NCI-H2227 (cell line): Measurements from ENCODE around the gene SORCS2.

Experiments
- DNase-seq: peaks from one replicate; lab custom pipeline; 2025; ENCODE audit not compliant: unreplicated experiment; lab: John Stamatoyannopoulos, UW

The SORCS2 gene

GRCh38 chr4:7333801-7334421 lies 141.6 kb downstream of the SORCS2 start:
- DNase-seq, result no peak

DNA sequence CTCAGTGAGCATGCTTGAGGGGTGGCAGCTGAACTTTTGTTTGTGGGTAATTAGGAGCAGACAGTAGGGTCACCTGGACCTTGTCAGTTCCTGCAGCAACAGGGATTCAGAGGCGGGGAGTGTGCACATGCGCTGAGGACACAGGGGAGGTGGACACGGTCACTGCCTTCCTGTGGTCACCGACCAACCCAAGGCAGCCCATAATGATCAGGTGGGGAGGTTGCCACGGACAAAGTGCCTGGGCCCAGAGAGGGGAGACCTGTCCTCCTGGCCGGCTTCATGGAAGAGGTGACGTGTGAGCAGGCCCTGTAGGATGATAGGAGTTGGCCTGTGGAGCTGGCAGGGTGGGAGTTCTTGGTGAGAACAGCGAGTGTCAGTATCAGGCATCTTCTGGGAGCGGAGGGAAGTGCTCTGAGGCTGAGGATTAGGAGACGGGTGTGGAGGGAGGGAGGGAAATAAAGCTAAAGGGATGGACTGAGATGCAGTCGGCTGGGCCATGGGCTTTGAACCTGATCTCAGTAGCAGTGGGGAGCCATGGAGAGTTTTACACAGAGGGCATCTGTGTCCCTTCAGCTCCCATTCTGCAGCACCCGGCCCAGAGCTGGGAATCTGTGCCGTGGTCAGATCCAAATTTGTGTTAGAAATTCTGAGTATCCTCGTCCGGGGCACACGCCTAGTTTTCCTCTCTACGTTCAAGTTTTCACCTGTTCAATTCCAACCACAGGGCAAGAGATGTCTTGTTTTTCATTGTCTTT lies 142.4 kb downstream of the SORCS2 start:
- no peak for DNase-seq

- DNase-seq, result no peak
Observed at GRCh38 chr4:7335344-7336066, 143.2 kb downstream of the SORCS2 start.

DNA sequence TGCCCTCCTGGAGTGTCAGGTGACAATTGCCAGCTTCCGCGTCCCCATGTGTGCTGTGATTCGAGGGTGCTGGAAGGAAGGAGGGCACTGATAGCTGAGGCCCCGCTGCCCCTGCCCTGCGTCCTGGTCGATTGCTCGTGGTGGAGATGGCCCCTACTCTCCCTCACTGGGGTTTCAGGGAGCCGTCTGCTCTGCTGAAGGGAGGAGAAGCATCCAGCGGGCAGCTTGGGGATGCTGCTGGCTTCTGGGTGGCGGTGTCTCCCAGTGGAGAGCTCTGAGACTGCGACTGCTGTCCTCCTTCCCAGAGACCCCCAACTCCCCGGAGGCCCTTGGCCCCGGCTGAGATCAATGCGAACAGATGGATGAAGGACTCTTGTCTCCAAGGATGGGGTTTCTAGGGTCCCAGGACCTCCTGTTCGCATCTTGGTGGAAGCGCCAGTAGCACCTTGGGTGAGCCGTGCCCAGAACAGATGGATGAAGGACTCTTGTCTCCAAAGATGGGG lies 143.8 kb downstream of the SORCS2 start:
- no peak for DNase-seq

- no peak for DNase-seq
Observed at GRCh38 chr4:7336732-7337131, 144.4 kb downstream of the SORCS2 start.

GRCh38 chr4:7337196-7338058 lies 145.1 kb downstream of the SORCS2 start:
- DNase-seq, result no peak

DNA sequence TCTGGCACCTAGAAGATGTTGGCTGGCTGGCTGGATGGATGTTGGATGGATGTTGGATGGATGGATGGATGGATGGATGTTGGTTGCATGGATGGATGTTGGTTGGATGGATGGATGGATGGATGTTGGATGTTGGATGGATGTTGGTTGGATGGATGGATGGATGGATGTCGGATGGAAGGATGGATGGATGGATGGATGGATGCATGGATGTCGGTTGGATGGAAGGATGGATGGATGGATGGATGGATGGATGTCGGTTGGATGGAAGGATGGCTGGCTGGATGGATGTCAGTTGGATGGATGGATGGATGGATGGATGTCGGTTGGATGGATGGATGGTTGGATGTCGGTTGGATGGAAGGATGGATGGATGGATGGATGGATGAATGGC lies 145.7 kb downstream of the SORCS2 start:
- DNase-seq, result no peak

DNA sequence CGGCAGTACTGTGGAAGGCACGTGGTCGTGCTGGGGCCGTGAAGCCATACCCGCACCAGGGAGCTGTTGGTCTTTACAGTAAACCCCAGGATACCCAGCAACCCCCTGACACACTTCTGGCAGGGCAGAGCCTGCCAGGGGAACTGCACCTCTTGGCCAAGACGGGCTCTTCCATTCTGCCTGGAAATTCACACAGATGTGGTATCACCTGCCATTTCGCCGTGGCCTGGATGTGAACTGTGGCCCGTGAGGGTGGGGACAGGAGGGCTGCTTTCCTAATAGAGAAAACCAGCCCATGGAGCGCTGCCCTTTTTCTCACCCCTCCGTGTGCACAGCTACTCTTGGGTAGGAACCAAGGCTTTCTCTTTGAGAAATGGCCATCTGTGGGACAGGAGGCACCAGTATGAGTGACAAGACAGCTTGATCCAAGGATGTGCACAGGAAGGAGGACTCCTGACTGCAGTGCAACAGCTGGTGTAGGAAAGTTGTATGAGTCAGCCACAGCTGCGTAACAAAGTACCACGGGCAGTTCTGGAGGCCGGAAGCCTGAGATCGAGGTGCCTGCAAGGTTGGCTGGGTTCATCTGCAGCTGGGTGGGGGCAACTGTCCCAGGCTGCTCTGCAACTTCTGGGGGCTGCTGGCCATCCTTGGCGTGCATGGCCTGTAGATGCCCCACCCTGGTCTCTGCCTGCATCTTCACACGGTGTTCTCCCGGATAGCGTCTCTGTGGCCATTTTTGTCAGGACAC lies 146.7 kb downstream of the SORCS2 start:
- no peak for DNase-seq

DNA sequence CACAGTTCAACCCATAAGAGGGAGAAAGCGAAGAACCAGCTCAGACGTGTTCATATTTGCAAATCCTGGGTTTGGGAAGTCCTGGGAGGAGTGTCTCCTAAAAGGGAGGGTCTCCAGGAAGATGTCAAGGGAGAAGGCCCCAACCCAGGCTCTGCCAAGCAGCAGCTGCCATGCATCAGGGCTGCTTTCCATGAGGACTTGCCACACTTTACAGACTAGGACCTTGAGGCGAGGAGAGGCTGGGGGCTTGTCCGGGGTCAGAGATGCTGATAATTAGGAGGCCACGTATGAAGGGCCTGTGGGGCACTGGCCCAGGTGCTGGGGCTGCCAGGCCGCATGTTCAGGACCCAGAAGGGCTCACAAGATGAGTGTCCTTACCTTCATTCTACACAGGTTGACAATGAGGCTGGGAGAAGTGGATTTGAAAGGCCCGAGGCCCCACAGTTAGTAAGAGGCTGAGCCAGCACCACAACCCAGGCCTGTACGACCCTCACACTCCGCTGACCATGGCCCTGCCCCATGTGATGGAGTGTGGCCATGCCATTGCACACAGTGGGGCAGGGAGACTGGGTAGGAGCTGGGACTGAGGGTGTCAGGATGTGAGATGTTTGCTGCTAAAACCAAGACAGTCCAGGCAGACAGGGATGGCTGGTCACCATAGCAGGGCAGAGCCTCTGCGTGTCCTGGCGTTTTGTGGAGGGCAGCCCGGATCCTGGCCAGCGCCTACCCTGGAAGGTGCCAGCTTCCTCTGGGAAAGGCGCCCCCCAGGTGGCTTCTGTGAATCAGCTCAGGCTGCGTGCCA lies 147.6 kb downstream of the SORCS2 start:
- no peak for DNase-seq

DNA sequence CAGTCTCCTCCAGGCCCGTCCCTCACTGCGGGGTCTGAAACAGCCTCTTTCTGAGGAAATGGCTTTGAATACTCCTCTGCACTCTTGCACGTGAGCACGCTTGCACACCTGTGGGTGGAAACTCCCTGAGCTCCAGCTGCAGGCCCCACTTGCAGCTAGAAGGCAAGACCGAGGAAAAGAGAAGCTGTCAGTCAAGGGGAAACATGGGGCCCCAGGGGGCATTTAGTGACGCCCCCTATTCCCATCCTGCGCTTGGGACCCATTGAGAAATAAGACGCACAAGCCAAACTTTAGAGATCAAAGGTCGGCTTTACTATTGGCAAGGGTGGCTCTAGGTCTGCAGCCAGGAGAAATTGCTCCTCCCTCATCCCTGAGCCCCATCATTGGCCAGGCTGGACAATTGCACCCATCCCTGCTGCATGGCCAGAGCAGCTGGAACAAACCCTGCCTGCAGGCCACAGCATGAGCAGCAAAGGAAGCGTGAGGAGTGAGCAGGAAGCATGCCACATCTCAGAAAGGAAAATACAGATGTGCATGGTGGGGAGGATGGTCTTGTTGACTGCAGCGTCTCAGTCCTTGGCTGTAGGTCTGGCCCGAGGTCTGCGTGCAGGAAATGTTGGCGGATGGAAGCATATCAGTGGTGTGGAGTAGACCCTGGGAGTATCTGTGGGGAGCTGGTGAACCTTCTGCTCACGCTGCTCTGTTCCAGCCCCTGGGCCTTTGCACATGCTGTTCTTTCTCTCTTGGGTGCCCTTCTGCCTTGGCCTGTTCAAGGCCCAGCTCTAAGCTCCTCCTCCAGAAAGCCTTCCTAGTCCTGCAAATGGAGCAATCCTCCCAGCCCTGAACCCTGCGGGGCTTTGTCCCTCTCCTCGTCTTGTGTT lies 148.5 kb downstream of the SORCS2 start:
- DNase-seq, result no peak

DNA sequence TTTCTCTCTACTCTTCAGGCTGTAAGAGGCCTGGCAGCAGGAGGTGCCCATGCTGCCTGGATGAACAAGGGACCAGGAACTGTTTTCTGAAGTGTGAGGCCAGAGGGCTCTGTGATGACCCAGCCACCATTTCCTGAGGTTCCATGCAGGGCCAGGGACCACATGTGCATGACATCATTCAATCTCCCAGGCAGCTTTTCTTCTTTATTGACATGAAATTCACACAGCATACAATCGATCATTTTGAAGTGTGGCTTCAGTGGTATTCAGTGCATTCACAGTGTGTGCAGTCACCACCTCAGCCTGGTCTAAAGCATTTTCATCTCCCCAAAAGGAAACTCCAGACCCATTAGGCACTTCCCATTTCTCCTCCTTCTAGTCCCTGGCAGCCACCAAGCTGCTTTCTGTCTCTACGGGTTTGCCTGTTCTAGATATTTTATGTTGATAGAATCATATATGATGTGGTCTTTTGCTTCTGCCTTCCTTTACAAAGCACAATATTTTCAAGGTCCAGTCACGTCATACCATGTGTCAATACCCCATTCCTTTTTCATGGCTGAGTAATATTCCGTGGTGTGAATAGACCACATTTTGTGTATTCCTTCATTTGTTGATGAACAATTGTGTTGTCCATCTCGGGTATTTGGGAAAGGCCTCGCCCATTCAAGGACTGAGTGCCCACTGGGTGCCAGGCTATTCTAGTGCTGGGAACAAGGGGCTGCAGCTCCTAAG lies 149.3 kb downstream of the SORCS2 start:
- DNase-seq, result no peak

- no peak for DNase-seq
Observed at GRCh38 chr4:7342223-7343080, 150.1 kb downstream of the SORCS2 start.

GRCh38 chr4:7343081-7343655 lies 150.8 kb downstream of the SORCS2 start:
- DNase-seq, result no peak

GRCh38 chr4:7343950-7344349 lies 151.6 kb downstream of the SORCS2 start:
- DNase-seq, result no peak

DNA sequence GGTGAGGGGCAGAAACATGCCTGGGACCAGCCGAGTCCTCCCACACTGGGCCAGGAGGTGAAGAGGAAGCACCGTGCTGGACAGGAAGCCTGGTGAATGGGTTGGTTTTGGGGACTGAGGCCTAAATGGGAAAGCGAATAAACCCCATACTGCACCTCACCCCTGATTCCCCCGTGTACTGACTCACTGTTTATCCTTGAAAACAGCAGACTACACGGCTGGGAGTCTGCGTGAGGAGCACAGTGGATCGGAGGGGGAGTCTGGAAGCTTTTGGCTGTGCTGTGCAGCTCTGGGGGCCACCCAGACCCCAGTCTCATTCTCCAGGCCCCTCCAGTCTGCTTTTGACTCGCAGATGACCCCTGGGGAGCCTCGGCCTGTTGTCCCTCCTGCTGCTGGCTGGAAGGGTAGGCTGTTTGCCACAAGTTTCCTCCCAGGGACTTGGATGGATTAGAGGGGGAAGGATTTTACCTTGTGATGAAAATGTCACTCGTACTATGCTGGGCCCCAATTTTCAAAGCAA lies 152.4 kb downstream of the SORCS2 start:
- no peak for DNase-seq

DNA sequence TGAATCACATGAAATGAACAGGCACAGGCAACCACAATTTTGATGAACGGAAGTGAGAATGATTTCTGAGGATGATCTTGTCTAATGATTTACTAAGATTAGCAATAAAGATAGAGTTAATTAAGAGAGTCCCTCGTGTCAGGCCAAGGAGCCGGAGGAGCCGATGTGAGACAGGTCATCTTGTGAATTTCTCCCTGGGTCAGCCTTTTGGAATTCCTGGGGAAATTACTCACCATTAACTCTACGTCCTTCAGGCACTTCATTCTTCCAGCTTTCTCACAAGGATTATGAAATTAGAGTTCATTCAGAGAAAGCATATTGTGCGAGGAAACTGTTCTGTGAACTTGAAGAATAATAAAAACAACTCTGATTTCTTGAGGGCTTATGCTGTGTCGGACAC lies 155.6 kb downstream of the SORCS2 start:
- no peak for DNase-seq
